Neutrophil (primary cell): ENCODE measurements around the gene APIP.

Experiments used
- H3K27ac ChIP-seq: fragments of 200-600 bp; sonication (generic); 2 replicates; pipeline ENCODE4 v1.5.1; 2016; ENCODE audit warnings: mild to moderate bottlenecking, moderate library complexity
- H3K27me3 ChIP-seq: fragments of 200-600 bp; sonication (generic); 2 replicates; pipeline ENCODE4 v1.6.0; 2016; ENCODE audit warnings: mild to moderate bottlenecking
- H3K36me3 ChIP-seq: fragments of 200-600 bp; sonication (generic); 2 replicates; pipeline ENCODE4 v1.5.1; 2017
- H3K4me1 ChIP-seq, 2 experiments: fragments of 200-600 bp in 1 of 2; sonication (generic) in 1 of 2; 1 replicate in 1 of 2; 2 replicates in 1 of 2; pipeline versions ENCODE4 v1.5.1 to v1.6.1; 2013 to 2016; ENCODE audit warnings: low read depth in 1 of 2, low read length in 1 of 2, mild to moderate bottlenecking in 1 of 2, moderate library complexity in 1 of 2; ENCODE audit not compliant: control insufficient read depth in 1 of 2, insufficient read depth in 1 of 2
- H3K4me3 ChIP-seq, 2 experiments: fragments of 200-600 bp in 1 of 2; sonication (generic) in 1 of 2; 1 replicate in 1 of 2; 2 replicates in 1 of 2; pipeline ENCODE4 v1.5.1; 2013 to 2016; ENCODE audit warnings: low read depth in 1 of 2, low read length in 1 of 2, mild to moderate bottlenecking in 1 of 2, moderate library complexity in 1 of 2
- H3K9me3 ChIP-seq: fragments of 200-600 bp; sonication (generic); 2 replicates; pipeline ENCODE4 v1.5.1; 2016
- CTCF ChIP-seq: fragments of 200-600 bp; sonication (generic); IDR thresholded peaks from 2 replicates; pipeline ENCODE4 v1.5.1; 2016; ENCODE audit warnings: antibody characterized with exemption

Gene APIP

GRCh38 chr11:34891611-34892010, 24.6 kb downstream of the APIP start:
- no peak overlapping the region for H3K27ac ChIP-seq
- no peak for TF ChIP-seq CTCF
- no peak overlapping the region for H3K4me3 ChIP-seq
- no peaks in the 10 kb centered on the region for H3K27me3 ChIP-seq
- H3K9me3 ChIP-seq = no peaks in the 10 kb centered on the region
- H3K36me3 ChIP-seq = peaks cover 21% of the 10 kb centered on the region
- H3K4me1 ChIP-seq = no peaks in the 10 kb centered on the region

GRCh38 chr11:34890812-34891211, 25.4 kb downstream of the APIP start:
- Histone ChIP-seq H3K36me3 (peaks cover 28% of the 10 kb centered on the region), H3K9me3 (no peaks in the 10 kb centered on the region), H3K4me1 (no peaks in the 10 kb centered on the region), H3K27ac (no peak overlapping the region), H3K4me3 (no peak overlapping the region), H3K27me3 (no peaks in the 10 kb centered on the region)
- TF ChIP-seq CTCF = no peak

- Histone ChIP-seq H3K27ac (no peak overlapping the region), H3K4me1 (no peaks in the 10 kb centered on the region), H3K36me3 (peaks cover 34% of the 10 kb centered on the region), H3K27me3 (no peaks in the 10 kb centered on the region), H3K4me3 (no peak overlapping the region), H3K9me3 (no peaks in the 10 kb centered on the region)
- no peak for TF ChIP-seq CTCF
Observed at GRCh38 chr11:34890089-34890488, 26.1 kb downstream of the APIP start.

- no peak for TF ChIP-seq CTCF
Observed at GRCh38 chr11:34887260-34887659, 28.9 kb downstream of the APIP start.

GRCh38 chr11:34886609-34887008, 29.6 kb downstream of the APIP start:
- no peaks in the 10 kb centered on the region for H3K9me3 ChIP-seq
- H3K4me1 ChIP-seq = no peaks in the 10 kb centered on the region
- H3K27me3 ChIP-seq = no peaks in the 10 kb centered on the region
- peaks cover 40% of the 10 kb centered on the region for H3K36me3 ChIP-seq
- H3K27ac ChIP-seq = no peak overlapping the region
- no peak for TF ChIP-seq CTCF
- H3K4me3 ChIP-seq = no peak overlapping the region

More at GRCh38 chr11:34887260-34887659, 28.9 kb downstream of the APIP start:
- Histone ChIP-seq H3K27me3 (no peaks in the 10 kb centered on the region), H3K4me3 (no peak overlapping the region), H3K27ac (no peak overlapping the region), H3K9me3 (no peaks in the 10 kb centered on the region), H3K36me3 (peaks cover 39% of the 10 kb centered on the region), H3K4me1 (no peaks in the 10 kb centered on the region)

- no peak overlapping the region for H3K27ac ChIP-seq
- peaks cover 32% of the 10 kb centered on the region for H3K36me3 ChIP-seq
- H3K27me3 ChIP-seq = no peaks in the 10 kb centered on the region
- H3K9me3 ChIP-seq = no peaks in the 10 kb centered on the region
- H3K4me3 ChIP-seq = no peak overlapping the region
- H3K4me1 ChIP-seq = no peaks in the 10 kb centered on the region
- no peak for TF ChIP-seq CTCF
Observed at GRCh38 chr11:34881900-34882299, 34.3 kb downstream of the APIP start.
